Measurements from ENCODE around the gene PPP1R26.

DNA sequence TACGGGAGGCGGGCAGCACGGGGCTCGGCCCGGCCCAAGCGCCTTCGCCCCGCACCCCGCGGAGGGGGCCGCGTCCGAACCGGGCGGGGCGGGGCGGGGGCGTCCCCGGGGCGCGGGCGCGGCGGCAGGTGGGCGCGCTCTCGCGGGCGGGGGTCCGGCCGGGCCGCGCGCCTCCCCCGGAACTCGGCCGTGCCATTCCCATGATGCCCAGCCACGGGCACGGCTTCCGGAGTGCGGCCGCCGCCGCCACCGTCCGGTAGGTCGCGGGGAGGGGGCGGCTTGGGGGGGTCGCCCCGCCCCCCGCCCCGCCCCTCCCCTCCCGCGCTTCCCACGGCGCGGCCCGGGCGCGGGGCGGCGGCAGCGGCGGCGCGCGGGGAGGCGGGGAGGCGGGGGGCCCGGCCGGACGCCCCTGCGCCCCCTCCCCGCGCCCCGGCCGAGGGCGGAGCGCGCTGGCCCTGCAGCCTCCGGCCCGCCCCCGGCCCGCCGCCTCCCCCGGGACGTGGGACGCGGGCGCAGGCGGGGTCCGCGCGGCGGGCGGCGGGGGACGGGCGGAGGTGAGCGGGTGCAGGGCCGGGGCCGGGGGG, at the start of gene PPP1R26:
- TF ChIP-seq CTCF (IDR thresholded peaks at IDR 0.05) (no peak), EZH2phosphoT487 (IDR thresholded peaks at IDR 0.05) (no peak), EZH2 (IDR thresholded peaks at IDR 0.05) (no peak)
